ENCODE results near the gene PLSCR5.

DNA sequence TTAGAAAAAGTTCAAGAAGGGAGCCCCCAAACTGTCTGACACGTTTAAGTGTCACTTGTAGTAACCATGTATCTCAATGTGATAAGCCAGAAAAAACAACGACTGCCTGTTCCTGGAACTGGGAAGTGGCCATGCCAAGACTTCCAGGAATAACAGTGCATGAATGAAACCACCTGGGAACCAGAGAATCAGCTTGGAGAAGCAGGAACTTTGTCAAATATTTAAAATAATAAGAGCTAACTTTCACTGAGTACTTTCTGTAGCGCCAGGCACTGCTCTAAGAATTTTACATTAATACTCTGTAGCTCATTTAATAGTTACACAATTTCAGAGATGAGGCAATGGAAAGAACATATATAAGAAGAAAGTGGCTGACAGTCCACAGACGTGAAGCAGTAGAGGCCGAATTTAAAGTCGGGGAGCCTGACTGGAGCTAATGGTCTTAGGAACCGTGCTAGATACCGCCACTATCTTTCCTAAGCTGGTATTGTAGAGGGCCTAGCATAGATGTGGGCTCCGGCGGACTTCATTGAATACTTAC, 61.6 kb downstream of the PLSCR5 start:
- TF ChIP-seq, protein P1, sequence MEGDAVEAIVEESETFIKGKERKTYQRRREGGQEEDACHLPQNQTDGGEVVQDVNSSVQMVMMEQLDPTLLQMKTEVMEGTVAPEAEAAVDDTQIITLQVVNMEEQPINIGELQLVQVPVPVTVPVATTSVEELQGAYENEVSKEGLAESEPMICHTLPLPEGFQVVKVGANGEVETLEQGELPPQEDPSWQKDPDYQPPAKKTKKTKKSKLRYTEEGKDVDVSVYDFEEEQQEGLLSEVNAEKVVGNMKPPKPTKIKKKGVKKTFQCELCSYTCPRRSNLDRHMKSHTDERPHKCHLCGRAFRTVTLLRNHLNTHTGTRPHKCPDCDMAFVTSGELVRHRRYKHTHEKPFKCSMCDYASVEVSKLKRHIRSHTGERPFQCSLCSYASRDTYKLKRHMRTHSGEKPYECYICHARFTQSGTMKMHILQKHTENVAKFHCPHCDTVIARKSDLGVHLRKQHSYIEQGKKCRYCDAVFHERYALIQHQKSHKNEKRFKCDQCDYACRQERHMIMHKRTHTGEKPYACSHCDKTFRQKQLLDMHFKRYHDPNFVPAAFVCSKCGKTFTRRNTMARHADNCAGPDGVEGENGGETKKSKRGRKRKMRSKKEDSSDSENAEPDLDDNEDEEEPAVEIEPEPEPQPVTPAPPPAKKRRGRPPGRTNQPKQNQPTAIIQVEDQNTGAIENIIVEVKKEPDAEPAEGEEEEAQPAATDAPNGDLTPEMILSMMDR (IDR thresholded peaks at IDR 0.05), result no peak
- no peak for TF ChIP-seq POLR2AphosphoS5 (IDR thresholded peaks at IDR 0.05; ENCODE audit: low read depth, low read length)

Data from SK-N-SH (cell line).